D721Med (cell line): ENCODE data around the gene HAPLN1.

Experiments used
- DNase-seq: peaks from one replicate; pipeline ENCODE4 v3.0.0; 2011; ENCODE audit warnings: low spot score; ENCODE audit not compliant: insufficient read length
- FAIRE-seq: peaks from 2 replicates; lab custom pipeline; 2011; peaks lifted over from hg19 to GRCh38; lab: Jason Lieb, UNC
- TF ChIP-seq, protein P1 (sequence below): IDR thresholded peaks from 2 replicates; pipeline ENCODE4 v1.5.1; 2012; ENCODE audit warnings: mild to moderate bottlenecking, control low read depth; ENCODE audit not compliant: insufficient read depth; ENCODE audit errors: missing control alignments

HAPLN1 gene

DNA sequence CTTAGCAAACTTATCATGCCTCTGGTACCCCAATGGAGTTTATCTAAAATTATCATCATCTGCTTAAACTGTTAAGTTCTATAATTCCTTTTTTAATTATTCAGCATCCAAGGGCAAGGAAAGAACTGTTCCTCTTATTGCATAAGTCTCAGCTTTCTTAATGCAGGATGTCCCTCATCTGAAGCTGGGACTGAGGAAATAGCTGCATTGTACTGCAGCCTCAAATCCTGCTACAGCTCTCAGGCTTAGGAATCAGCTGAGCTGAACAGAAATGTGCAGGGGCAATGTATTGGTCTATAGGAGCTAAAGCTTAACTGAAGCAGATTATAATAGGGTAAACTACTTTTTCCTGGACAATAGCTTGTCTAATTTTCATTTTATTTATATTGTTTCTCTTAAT, 48.0 kb downstream of the HAPLN1 start:
- FAIRE-seq, result no peak
- DNase-seq, result no peak
- TF ChIP-seq, protein P1, sequence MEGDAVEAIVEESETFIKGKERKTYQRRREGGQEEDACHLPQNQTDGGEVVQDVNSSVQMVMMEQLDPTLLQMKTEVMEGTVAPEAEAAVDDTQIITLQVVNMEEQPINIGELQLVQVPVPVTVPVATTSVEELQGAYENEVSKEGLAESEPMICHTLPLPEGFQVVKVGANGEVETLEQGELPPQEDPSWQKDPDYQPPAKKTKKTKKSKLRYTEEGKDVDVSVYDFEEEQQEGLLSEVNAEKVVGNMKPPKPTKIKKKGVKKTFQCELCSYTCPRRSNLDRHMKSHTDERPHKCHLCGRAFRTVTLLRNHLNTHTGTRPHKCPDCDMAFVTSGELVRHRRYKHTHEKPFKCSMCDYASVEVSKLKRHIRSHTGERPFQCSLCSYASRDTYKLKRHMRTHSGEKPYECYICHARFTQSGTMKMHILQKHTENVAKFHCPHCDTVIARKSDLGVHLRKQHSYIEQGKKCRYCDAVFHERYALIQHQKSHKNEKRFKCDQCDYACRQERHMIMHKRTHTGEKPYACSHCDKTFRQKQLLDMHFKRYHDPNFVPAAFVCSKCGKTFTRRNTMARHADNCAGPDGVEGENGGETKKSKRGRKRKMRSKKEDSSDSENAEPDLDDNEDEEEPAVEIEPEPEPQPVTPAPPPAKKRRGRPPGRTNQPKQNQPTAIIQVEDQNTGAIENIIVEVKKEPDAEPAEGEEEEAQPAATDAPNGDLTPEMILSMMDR, result no peak

DNA sequence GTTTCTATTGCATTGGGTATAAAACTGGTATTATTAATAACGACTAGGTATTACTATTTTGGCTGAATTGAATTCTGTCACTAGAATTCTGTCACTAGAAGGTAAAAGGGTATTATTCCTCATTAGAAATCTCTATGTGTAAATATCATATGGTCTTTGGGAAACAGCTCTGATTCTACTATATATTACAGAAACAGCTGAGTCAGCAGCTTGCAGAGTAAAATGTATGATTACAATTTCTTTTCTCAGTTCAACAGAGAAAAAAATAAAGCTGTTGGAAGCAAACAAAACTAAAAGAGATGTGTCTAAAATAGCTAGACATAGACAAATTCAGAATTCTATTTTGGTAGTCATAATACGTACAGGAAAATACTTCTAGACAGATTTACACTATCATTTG, 48.5 kb downstream of the HAPLN1 start:
- no peak for FAIRE-seq
- TF ChIP-seq, protein P1, result no peak
- no peak for DNase-seq

DNA sequence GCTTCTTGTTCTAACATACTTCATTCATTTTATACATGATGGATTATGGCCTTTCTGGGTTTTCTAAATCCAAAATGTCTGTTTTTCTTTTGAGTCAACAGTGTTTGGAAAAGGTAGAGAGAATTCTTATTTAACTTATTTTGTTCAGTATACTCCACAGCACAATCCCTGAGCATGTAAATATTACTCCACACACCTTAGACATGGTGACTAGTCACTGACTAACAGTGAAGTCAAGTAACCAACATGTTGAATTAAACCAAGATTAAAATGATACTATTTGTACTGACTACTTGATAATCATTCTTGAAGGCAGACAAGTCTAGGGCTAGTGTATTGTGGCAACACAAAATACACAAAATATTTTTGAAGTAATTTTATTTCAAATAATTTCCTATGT, 55.0 kb downstream of the HAPLN1 start:
- FAIRE-seq, result peak; percentile 51
- DNase-seq, result no peak
- TF ChIP-seq, protein P1, result no peak

DNA sequence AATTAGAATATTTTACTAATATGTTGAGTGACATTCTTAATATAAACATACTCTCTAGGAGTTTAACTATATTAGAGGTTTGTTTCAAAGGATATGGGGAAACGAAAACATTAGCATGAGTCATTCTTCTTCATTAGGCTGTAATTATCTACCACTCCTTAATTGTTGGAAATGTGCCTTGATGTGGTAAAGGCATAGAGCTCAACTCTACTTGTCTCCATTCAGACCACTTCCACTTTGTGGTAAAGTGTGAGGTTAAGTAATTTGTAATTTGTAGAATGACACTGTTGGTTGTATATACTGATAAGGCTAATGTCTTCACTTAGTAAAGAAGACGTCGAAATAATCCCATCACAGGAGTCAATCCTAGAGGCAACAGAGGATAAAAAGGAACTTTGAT, 58.1 kb downstream of the HAPLN1 start:
- TF ChIP-seq, protein P1, result no peak
- FAIRE-seq (no peak), DNase-seq (no peak)

DNA sequence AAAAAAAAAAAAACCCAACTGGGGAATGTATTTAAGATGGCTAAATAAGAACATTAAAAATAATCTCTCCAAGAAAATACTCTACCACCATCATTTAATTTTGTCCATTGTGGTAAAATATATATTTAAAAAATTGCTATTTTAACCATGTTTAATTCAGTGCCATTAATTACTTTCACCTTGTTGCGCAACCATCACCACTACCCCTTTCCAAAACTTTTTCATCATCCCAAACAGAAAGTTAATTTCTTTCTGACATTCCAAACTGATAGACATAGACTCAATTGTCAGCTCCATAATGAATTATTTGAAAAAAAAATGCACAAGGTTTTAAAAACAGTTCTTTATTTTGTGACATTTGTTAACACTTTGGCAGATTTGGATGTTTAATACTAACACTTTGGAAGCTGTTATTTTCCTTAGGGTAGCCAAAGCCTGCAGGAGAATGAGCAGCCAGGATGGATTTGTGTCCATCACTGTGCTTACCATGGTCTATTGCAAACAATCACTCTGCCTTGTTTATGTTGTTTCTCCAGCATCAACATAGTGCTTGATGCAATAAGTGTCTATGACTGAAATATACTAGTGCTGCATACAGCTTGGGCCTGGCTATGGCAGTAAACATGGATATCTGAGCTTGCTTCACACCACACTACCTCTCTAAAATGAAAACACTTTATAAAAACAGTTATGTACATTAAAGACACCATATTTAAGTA, 62.7 kb downstream of the HAPLN1 start:
- FAIRE-seq (no peak), DNase-seq (no peak)
- TF ChIP-seq, protein P1, result no peak

DNA sequence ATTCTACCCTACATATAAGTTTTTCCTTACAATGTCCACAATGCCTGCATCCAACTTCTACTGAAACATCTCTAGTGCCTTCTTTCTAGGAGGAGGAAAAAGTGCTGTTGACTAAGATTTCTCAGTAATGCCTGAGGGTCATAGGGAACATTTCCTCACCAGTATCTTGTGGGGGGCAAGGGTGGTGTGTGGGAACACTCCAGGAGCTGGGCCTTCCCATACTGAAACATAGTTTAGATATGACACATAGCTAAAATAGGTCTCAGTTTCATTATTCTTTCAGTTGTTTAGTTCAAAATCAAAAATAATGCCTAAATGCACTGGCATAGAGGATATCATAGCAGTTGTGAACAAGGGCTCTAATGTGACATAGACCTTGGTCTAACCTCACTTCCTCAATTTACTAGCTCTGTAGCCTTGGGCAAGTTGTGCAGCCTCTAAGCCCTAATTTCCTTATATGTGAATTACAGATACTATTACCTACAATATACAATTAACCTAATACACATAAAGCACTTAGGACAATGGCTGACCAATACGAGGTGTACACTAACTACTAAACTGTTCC, 66.1 kb downstream of the HAPLN1 start:
- DNase-seq (no peak), FAIRE-seq (no peak)
- TF ChIP-seq, protein P1, result no peak

DNA sequence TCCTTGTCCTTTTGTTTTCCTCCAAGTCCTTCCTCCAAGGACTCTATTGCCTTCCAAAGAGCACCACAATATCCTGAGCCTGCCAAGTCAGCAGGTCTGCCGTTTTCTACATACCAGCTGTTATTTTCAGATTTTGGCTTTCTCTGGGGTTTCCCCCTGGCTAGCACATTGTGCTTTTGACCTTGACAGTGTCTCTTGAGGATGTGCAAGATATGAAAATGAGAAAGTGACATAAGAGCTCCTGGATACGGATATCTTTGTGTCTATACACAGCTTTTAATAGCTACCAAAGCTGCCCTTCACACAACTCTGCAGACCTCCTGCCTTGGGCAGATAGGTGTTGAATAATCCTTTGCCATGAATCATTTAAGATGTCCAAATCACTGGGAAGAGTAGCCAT, 67.0 kb downstream of the HAPLN1 start:
- TF ChIP-seq, protein P1, result no peak
- FAIRE-seq (no peak), DNase-seq (no peak)
